AG10803 (cell line): ENCODE measurements around the gene OXCT1.

Experiments used
- DNase-seq: peaks from one replicate; pipeline ENCODE4 v3.0.0; 2010; ENCODE audit warnings: low read depth
- H3K4me3 ChIP-seq: 2 replicates; pipeline ENCODE4 v1.5.1; 2011; ENCODE audit warnings: mild to moderate bottlenecking, low read length, control low read depth
- CTCF ChIP-seq: conservative IDR thresholded peaks from 2 replicates; pipeline ENCODE4 v1.5.1; 2011; ENCODE audit warnings: mild to moderate bottlenecking, low read length, control low read depth, inconsistent platforms

The OXCT1 gene

GRCh38 chr5:41869724-41870626 lies at the start of gene OXCT1:
TSS of gene OXCT1 (minus strand) at chr5:41870425. CDS start at chr5:41870358, 67 bp downstream.
- no peak for TF ChIP-seq CTCF
- DNase-seq: peak; percentile 74
- H3K4me3 ChIP-seq: peak within 1 kb of the TSS; percentile 88

- H3K4me3 ChIP-seq: no peak overlapping the region
- no peak for DNase-seq
- TF ChIP-seq CTCF: no peak
These were observed 47.9 kb upstream of the OXCT1 start for GRCh38 chr5:41918105-41918504.

- no peak for TF ChIP-seq CTCF
- DNase-seq: peak; percentile 66
- H3K4me3 ChIP-seq: no peak overlapping the region
These were observed 38.3 kb upstream of the OXCT1 start for GRCh38 chr5:41908374-41909079.

GRCh38 chr5:41906151-41906550 lies 35.9 kb upstream of the OXCT1 start:
- no peak for DNase-seq
- TF ChIP-seq CTCF: no peak
- no peak overlapping the region for H3K4me3 ChIP-seq

- peak within 1 kb of the TSS; percentile 91 for H3K4me3 ChIP-seq
- TF ChIP-seq CTCF: no peak
- peak; percentile 100 for DNase-seq
These were observed 33.9 kb upstream of the OXCT1 start, which contains the start of gene RIMOC1 for GRCh38 chr5:41903892-41904799. TSS of gene RIMOC1 (plus strand) at chr5:41904344. CDS start at chr5:41904368, 24 bp downstream.

- no peak for DNase-seq
- no peak for TF ChIP-seq CTCF
- peak overlapping the region; percentile 76 for H3K4me3 ChIP-seq
These were observed 33.2 kb upstream of the OXCT1 start for GRCh38 chr5:41903382-41903891.
